GM12801 (cell line): ENCODE measurements around the gene IQCK.

Experiments used
- TF ChIP-seq, protein P1 (sequence below): IDR thresholded peaks from one replicate; pipeline ENCODE4 v1.5.1; 2011; ENCODE audit warnings: control low read depth; ENCODE audit not compliant: insufficient read length; ENCODE audit errors: extremely low read depth

The IQCK gene

GRCh38 chr16:19781226-19781625 lies 63.2 kb downstream of the IQCK start:
- TF ChIP-seq, protein P1, sequence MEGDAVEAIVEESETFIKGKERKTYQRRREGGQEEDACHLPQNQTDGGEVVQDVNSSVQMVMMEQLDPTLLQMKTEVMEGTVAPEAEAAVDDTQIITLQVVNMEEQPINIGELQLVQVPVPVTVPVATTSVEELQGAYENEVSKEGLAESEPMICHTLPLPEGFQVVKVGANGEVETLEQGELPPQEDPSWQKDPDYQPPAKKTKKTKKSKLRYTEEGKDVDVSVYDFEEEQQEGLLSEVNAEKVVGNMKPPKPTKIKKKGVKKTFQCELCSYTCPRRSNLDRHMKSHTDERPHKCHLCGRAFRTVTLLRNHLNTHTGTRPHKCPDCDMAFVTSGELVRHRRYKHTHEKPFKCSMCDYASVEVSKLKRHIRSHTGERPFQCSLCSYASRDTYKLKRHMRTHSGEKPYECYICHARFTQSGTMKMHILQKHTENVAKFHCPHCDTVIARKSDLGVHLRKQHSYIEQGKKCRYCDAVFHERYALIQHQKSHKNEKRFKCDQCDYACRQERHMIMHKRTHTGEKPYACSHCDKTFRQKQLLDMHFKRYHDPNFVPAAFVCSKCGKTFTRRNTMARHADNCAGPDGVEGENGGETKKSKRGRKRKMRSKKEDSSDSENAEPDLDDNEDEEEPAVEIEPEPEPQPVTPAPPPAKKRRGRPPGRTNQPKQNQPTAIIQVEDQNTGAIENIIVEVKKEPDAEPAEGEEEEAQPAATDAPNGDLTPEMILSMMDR, result no peak

DNA sequence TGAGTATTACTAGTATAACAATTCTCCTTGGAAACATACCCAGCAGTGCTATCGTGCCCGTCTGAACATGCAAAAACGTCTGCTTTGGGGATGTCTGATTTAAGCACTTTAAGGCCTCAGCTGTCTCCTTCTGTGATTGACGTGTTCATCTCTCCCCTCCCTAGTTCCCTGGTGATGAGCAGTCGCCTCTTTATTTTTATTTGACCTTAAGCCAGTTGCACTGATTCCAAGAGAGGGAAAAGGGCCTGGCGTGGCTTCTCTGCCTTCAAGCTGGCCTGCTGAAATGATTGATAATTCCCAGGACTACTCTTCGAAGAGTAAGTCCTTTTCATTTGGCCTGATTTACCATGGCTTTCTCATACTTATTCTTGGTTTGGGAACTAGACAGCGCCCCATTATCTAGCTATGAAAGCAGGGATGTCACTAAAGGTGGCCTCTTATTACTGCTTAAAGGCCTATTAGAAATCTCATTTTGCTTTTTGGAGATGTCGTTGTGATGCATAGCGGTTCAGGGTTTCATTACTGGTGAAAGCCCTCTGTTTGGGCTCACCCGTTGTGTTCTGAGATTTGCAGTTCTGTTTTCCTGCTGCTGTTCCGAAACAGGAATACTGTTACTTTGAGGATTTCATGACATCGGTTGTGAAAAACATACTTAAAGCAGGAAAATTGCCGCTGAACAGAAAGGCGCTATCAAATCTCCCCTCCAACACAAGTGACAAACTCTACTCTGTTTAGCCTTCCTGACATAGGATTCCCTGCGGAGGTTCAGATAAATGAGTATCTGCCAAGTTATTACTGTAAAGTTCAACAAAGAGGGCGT lies 65.5 kb downstream of the IQCK start:
- TF ChIP-seq, protein P1, result no peak

DNA sequence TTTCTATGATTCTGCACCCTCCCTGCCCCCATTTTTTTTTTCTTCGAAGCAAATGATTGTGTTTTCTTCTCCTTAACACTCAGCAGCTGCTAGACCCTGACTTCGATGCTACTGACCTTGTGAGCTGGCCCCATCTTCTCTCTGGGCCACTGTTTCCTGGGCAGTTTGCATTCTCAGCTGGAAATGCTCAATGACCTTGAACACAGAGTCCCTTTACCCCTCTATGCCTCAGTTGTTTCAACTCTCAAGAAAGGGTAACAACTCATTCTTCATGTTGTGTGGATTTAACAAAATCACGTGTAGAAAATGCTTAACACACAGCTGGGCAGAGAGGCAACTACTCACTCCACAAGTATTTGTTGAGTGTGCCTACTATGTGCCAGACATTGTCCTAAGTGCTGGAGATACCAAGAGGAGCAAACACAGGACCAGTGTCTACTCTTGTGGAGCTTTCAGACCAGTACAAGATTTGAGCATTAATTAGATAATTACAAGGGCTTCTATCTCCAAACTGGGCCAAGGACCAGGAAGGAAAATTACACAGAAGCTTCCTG lies 66.2 kb downstream of the IQCK start:
- TF ChIP-seq, protein P1, result no peak

DNA sequence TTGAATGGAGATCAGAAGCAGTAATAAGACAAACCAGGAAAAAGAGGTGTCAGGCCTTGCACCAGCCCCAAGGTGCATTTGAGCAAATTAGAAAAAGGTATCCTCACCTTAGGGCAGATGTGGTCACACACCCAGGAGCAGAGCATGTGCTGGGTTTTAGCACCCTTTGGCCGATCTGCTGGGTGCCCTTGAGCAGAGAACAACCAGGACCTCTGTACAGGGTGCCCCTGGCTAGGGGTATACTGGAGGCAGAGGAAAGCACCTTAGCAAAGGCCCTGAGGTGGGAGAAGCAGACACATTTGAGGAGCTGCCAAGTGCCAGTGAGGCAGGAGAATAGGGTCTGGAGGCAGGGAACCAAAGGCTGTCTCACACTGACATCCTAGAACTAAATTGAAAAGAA lies 67.0 kb downstream of the IQCK start:
- TF ChIP-seq, protein P1, result no peak

- TF ChIP-seq, protein P1, result no peak
These were observed 67.5 kb downstream of the IQCK start for GRCh38 chr16:19785512-19786130.

- TF ChIP-seq, protein P1, result no peak
These were observed 84.5 kb downstream of the IQCK start for GRCh38 chr16:19802612-19803011.

- TF ChIP-seq, protein P1, result no peak
These were observed 86.7 kb downstream of the IQCK start for GRCh38 chr16:19804538-19805323.
